HEK293T (cell line): ENCODE data around the gene PSME1.

Experiments
- CTCF ChIA-PET: fragments of 350-600 bp; formaldehyde crosslinking; extraction: SDS; loops from one replicate; lab custom pipeline; 2021; ENCODE audit warnings: antibody characterized with exemption, inconsistent platforms; lab: Yijun Ruan, JAX
- POLR2A ChIA-PET: fragments of 350-600 bp; formaldehyde crosslinking; extraction: SDS; loops from one replicate; lab custom pipeline; 2020; ENCODE audit warnings: antibody characterized with exemption, inconsistent platforms; lab: Yijun Ruan, JAX
- DNase-seq: peaks from one replicate; pipeline ENCODE4 v3.0.0; 2012; ENCODE audit warnings: mixed read lengths; ENCODE audit errors: extremely low spot score
- ARNT ChIP-seq: fragments of 450-650 bp; IDR thresholded peaks from 2 replicates; pipeline ENCODE4 v1.6.1; 2017; ENCODE audit warnings: mild to moderate bottlenecking
- BHLHE40 ChIP-seq: fragments of 450-650 bp; IDR thresholded peaks from 2 replicates; pipeline ENCODE4 v1.6.1; 2016; ENCODE audit warnings: mild to moderate bottlenecking, moderate library complexity, borderline replicate concordance
- CTBP1 ChIP-seq: fragments of 450-650 bp; IDR thresholded peaks from 2 replicates; pipeline ENCODE4 v1.6.1; 2016; ENCODE audit warnings: borderline replicate concordance
- ELF4 ChIP-seq: fragments of 450-650 bp; IDR thresholded peaks from 2 replicates; pipeline ENCODE4 v1.6.1; 2017; ENCODE audit warnings: antibody characterized with exemption
- FOXA1 ChIP-seq: fragments of 450-650 bp; IDR thresholded peaks from 2 replicates; pipeline ENCODE4 v1.6.1; 2016; ENCODE audit warnings: mild to moderate bottlenecking
- FOXK2 ChIP-seq: fragments of 450-650 bp; IDR thresholded peaks from 2 replicates; pipeline ENCODE4 v1.6.1; 2016; ENCODE audit warnings: mild to moderate bottlenecking
- FOXM1 ChIP-seq: fragments of 450-650 bp; IDR thresholded peaks from 2 replicates; pipeline ENCODE4 v1.6.1; 2017; ENCODE audit warnings: mild to moderate bottlenecking, borderline replicate concordance
- HDGF ChIP-seq: fragments of 450-650 bp; IDR thresholded peaks from 2 replicates; pipeline ENCODE4 v1.6.1; 2017; ENCODE audit warnings: antibody characterized with exemption, borderline replicate concordance
- LEF1 ChIP-seq: fragments of 450-650 bp; IDR thresholded peaks from 2 replicates; pipeline ENCODE4 v1.6.1; 2017; ENCODE audit warnings: mild to moderate bottlenecking, borderline replicate concordance
- NFRKB ChIP-seq: fragments of 450-650 bp; IDR thresholded peaks from 2 replicates; pipeline ENCODE4 v1.6.1; 2016; ENCODE audit warnings: mild to moderate bottlenecking, moderate library complexity
- PKNOX1 ChIP-seq: fragments of 450-650 bp; IDR thresholded peaks from 2 replicates; pipeline ENCODE4 v1.6.1; 2016
- SP1 ChIP-seq: fragments of 450-650 bp; IDR thresholded peaks from 2 replicates; pipeline ENCODE4 v1.6.1; 2017
- SUZ12 ChIP-seq: fragments of 450-650 bp; IDR thresholded peaks from 2 replicates; pipeline ENCODE4 v1.6.1; 2016; ENCODE audit warnings: mild to moderate bottlenecking
- TARDBP ChIP-seq: fragments of 450-650 bp; IDR thresholded peaks from 2 replicates; pipeline ENCODE4 v1.6.1; 2016
- ZNF384 ChIP-seq: fragments of 450-650 bp; IDR thresholded peaks from 2 replicates; pipeline ENCODE4 v1.6.1; 2016

Gene PSME1

GRCh38 chr14:24164518-24164991, 28.6 kb downstream of the PSME1 start:
- no peak for TF ChIP-seq ZNF384
- no peak for TF ChIP-seq FOXA1
- TF ChIP-seq SP1: no peak
- TF ChIP-seq FOXM1: no peak
- no peak for TF ChIP-seq ELF4
- TF ChIP-seq ARNT: no peak
- POLR2A ChIA-PET: interaction anchor here (1.1 to 1.6 kb wide), 2 partner anchors 23 to 50 kb away, joined by 3 to 5 read pairs; partner anchors contain the start of genes DCAF11, EMC9 and NRL
- DNase-seq: no peak
- CTCF ChIA-PET: no interaction called here

- no peak for TF ChIP-seq BHLHE40
- no peak for TF ChIP-seq CTBP1
- no peak for TF ChIP-seq HDGF
- no peak for TF ChIP-seq NFRKB
- TF ChIP-seq FOXA1: no peak
- TF ChIP-seq PKNOX1: no peak
- TF ChIP-seq SUZ12: no peak
- POLR2A ChIA-PET: interaction anchor here (0.5 kb wide), 1 partner anchor 25 kb away, joined by 3 read pairs; no protein-coding TSS in a partner anchor
- DNase-seq: no peak
- CTCF ChIA-PET: no interaction called here
These were observed 29.8 kb downstream of the PSME1 start for GRCh38 chr14:24165785-24166184.

- ChIA-PET CTCF (no interaction called here), POLR2A (no interaction called here)
- no peak for DNase-seq
- TF ChIP-seq SUZ12: no peak
These were observed 31.6 kb downstream of the PSME1 start for GRCh38 chr14:24167469-24168114.

- DNase-seq: no peak
- no peak for TF ChIP-seq PKNOX1
- ChIA-PET CTCF (interaction anchor here (1.5 kb wide), 1 partner anchor 10 kb away, joined by 4 read pairs; the partner anchor contains the start of gene IRF9), POLR2A (interaction anchor here (1.8 kb wide), 1 partner anchor 10 kb away, joined by 7 read pairs; the partner anchor contains the start of gene IRF9)
These were observed 35.6 kb downstream of the PSME1 start, which contains the start of gene REC8 for GRCh38 chr14:24171422-24172260. Gene REC8 (plus strand): TSS chr14:24172080. CDS start chr14:24172553, 473 bp downstream.

- ChIA-PET POLR2A (no interaction called here), CTCF (interaction anchor here (0.6 to 1.5 kb wide), 2 partner anchors 11 to 28 kb away, joined by 3 to 4 read pairs; partner anchors contain the start of gene IRF9)
- TF ChIP-seq ARNT: no peak
- no peak for TF ChIP-seq LEF1
- TF ChIP-seq NFRKB: no peak
- TF ChIP-seq FOXK2: no peak
- no peak for TF ChIP-seq SP1
- no peak for TF ChIP-seq CTBP1
- no peak for TF ChIP-seq FOXA1
- TF ChIP-seq BHLHE40: no peak
- no peak for TF ChIP-seq TARDBP
- no peak for TF ChIP-seq ZNF384
- TF ChIP-seq SUZ12: no peak
- no peak for TF ChIP-seq FOXM1
- DNase-seq: no peak
These were observed 36.4 kb downstream of the PSME1 start for GRCh38 chr14:24172261-24172860.

GRCh38 chr14:24172871-24173281, 36.9 kb downstream of the PSME1 start:
- TF ChIP-seq ARNT (no peak), HDGF (no peak), PKNOX1 (no peak)
- DNase-seq: no peak
- ChIA-PET POLR2A (interaction anchor here (1.2 kb wide), 1 partner anchor 12 kb away, joined by 3 read pairs; the partner anchor contains the start of gene IRF9), CTCF (interaction anchor here (0.6 to 1.5 kb wide), 2 partner anchors 11 to 29 kb away, joined by 3 to 4 read pairs; partner anchors contain the start of gene IRF9)
